H1 (cell line): ENCODE results near the gene CROCC. TPM values are rescaled to one million over a fixed set of nuclear protein-coding genes. Genes with fewer than 3 reads are reported as not detected.

Experiments
- CBX5 ChIP-seq: fragments of 300-800, 300-1000 bp; sonication (generic); IDR thresholded peaks from 2 replicates; pipeline ENCODE4 v1.7.1; 2016; ENCODE audit warnings: antibody characterized with exemption, low read length, low read depth
- EP300 ChIP-seq, 2 experiments: IDR thresholded peaks; 1 replicate in 1 of 2; 2 replicates in 1 of 2; pipeline ENCODE4 v1.6.1; 2011 to 2012; ENCODE audit warnings: low read depth in 2 of 2, low read length in 2 of 2, mild to moderate bottlenecking in 2 of 2, borderline replicate concordance in 1 of 2, inconsistent platforms in 1 of 2, moderate library complexity in 1 of 2
- ZNF274 ChIP-seq: IDR thresholded peaks from 2 replicates; pipeline ENCODE4 v1.7.0; 2012; ENCODE audit warnings: low read length, borderline replicate concordance; ENCODE audit errors: extremely low read depth
- polyA plus RNA-seq, 7 experiments: library from polyadenylated mRNA; depleted of rRNA in 3 of 7; stranded (reverse) in 5 of 7; unstranded in 2 of 7; fragments of >200 nt in 5 of 7; fragments of 200-250 nt in 2 of 7; gene quantifications; 1 replicate in 5 of 7; 2 replicates in 1 of 7; 4 replicates in 1 of 7; pipeline versions ENCODE4 v1.2.1 to v1.2.3, GENCODE V29; 2011 to 2013; ENCODE audit warnings: missing spikeins in 2 of 7, mixed read lengths in 2 of 7
- total RNA-seq: library from RNA; stranded (reverse); fragmentation: NEBNext Ultra II Directional; extraction: Animal tissue kit (Norgen Biotek cat#: 25700); gene quantifications from 2 replicates; pipeline ENCODE4 v1.2.1, GENCODE V29; 2021

Gene CROCC
- total and polyA plus RNA-seq, 2 of the 8 experiments (the other 6 are each of a cell fraction or from before 2014, with no cell fraction given) = 12.1 to 39.5 TPM

- TF ChIP-seq CBX5 (no peak), EP300 (IDR thresholded peaks at IDR 0.05; ENCODE audit: borderline replicate concordance in 1 of 2, low read depth in 2 of 2, low read length in 2 of 2) (no peak), ZNF274 (no peak)
Measured at GRCh38 chr1:16992675-16993074, 70.9 kb downstream of the CROCC start (continued).
